OCI-LY7 (cell line): Measurements from ENCODE around the gene PSMA3. TPM values are rescaled to one million over a fixed set of nuclear protein-coding genes. Genes with fewer than 3 reads are reported as not detected.

ENCODE experiments used
- BruUV-seq: library from RNA; stranded (reverse); fragments of 400-500 nt; replicated peaks from 2 replicates; lab custom pipeline; 2021; lab: Mats Ljungman, UMichigan
- CTCF ChIA-PET: fragments of 300-600 bp; sonication (Branson Sonifier 250); formaldehyde crosslinking; loops from one replicate; lab custom pipeline; 2022; ENCODE audit warnings: antibody characterized with exemption; ENCODE audit not compliant: unreplicated experiment; lab: Charles Lee
- POLR2A ChIA-PET: fragments of 300-600 bp; sonication (Branson Sonifier 250); formaldehyde crosslinking; loops from one replicate; lab custom pipeline; 2022; ENCODE audit warnings: antibody characterized with exemption; lab: Charles Lee
- DNase-seq: peaks from one replicate; pipeline ENCODE4 v3.0.0-alpha.2; 2015; ENCODE audit warnings: low spot score
- H2AFZ ChIP-seq: fragments of 200-600 bp; sonication (generic), shearing (Covaris generic); 2 replicates; pipeline ENCODE4 v1.6.1; 2014; ENCODE audit warnings: mild to moderate bottlenecking, antibody characterized with exemption, low read length, moderate library complexity
- H3K27ac ChIP-seq: fragments of 200-600 bp; sonication (generic); 2 replicates; pipeline ENCODE4 v1.5.1; 2014; ENCODE audit warnings: mixed run types, low read depth, mild to moderate bottlenecking, moderate library complexity, low read length, inconsistent platforms; ENCODE audit not compliant: poor library complexity, severe bottlenecking
- H3K36me3 ChIP-seq: fragments of 200-600 bp; sonication (generic); 2 replicates; pipeline ENCODE4 v1.6.1; 2014; ENCODE audit warnings: mild to moderate bottlenecking, antibody characterized with exemption, low read length, moderate library complexity, mixed read lengths; ENCODE audit not compliant: insufficient read depth
- H3K4me1 ChIP-seq: fragments of 200-600 bp; sonication (generic); 2 replicates; pipeline ENCODE4 v1.5.1; 2014; ENCODE audit warnings: mild to moderate bottlenecking, low read length; ENCODE audit not compliant: insufficient read depth, poor library complexity, severe bottlenecking
- H3K4me2 ChIP-seq: fragments of 200-600 bp; sonication (generic); 2 replicates; pipeline ENCODE4 v1.6.1; 2014; ENCODE audit warnings: mild to moderate bottlenecking, low read length
- H3K4me3 ChIP-seq: fragments of 200-600 bp; sonication (generic); 2 replicates; pipeline ENCODE4 v1.5.1; 2014; ENCODE audit warnings: mild to moderate bottlenecking, low read depth, low read length; ENCODE audit not compliant: poor library complexity, severe bottlenecking
- H3K79me2 ChIP-seq: fragments of 200-600 bp; sonication (generic); 2 replicates; pipeline ENCODE4 v1.6.1; 2016; ENCODE audit warnings: low read depth, mild to moderate bottlenecking, low read length, moderate library complexity, mixed read lengths; ENCODE audit not compliant: insufficient read depth
- H3K9me2 ChIP-seq: fragments of 200-600 bp; sonication (generic); 2 replicates; pipeline ENCODE4 v1.6.1; 2016; ENCODE audit warnings: mild to moderate bottlenecking, low read length, mixed read lengths; ENCODE audit not compliant: insufficient read depth
- H3K9me3 ChIP-seq: fragments of 200-600 bp; sonication (generic); 2 replicates; pipeline ENCODE4 v1.6.1; 2014; ENCODE audit warnings: mild to moderate bottlenecking, mixed run types, low read length, mixed read lengths
- H4K20me1 ChIP-seq: fragments of 200-600 bp; sonication (generic); 2 replicates; pipeline ENCODE4 v1.6.1; 2014; ENCODE audit warnings: mild to moderate bottlenecking, antibody characterized with exemption, low read length, moderate library complexity, mixed read lengths; ENCODE audit not compliant: insufficient read depth
- EZH2phosphoT487 ChIP-seq: fragments of 200-600 bp; sonication (generic); IDR thresholded peaks from 2 replicates; pipeline ENCODE4 v1.6.1; 2018; ENCODE audit warnings: low read depth, borderline replicate concordance, mild to moderate bottlenecking, mixed run types, antibody characterized with exemption, low read length, moderate library complexity, mixed read lengths
- intact Hi-C: fragments of 100-400 bp; cut with micrococcal nuclease; formaldehyde crosslinking; loops from one replicate; pipeline ENCODE4 v1.10.0; 2022; ENCODE audit not compliant: unreplicated experiment
- total RNA-seq, 2 experiments: library from RNA; depleted of rRNA in 1 of 2; stranded (reverse); fragments of >200 nt in 1 of 2; shearing (Covaris generic) in 1 of 2; gene quantifications; 2 replicates each; pipeline ENCODE4 v1.2.3, GENCODE V29; 2014 to 2022
- TF ChIP-seq, protein P1 (sequence below): fragments of 200-600 bp; sonication (generic); conservative IDR thresholded peaks from 2 replicates; pipeline ENCODE4 v1.5.1; 2014; ENCODE audit warnings: mild to moderate bottlenecking, antibody characterized with exemption, low read length, moderate library complexity, mixed read lengths

PSMA3 gene
- total RNA-seq, 2 experiments from 2014 or later, result 88.9 to 206 TPM

DNA sequence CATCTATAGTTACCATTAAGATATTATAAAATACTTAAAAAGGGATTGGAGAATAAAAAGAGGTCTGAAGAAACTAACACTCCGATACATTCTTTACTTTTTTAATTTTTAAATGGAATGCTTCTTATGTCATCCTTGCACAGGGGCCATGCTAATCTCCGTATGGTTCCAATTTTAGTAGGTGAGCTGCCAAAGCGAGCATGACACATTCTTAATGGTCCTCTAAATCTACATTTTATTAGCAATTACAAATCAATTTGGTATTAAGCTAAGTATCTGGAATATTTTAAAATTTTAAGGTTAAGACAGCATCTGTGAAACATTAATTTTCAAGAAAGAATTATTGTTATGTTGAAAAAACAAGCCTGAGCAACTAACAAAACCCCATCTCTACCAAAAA, 47.5 kb downstream of the PSMA3 start:
- Histone ChIP-seq H3K4me1 (peaks cover 11% of the 10 kb centered on the region), H2AFZ (no peak overlapping the region)
- intact Hi-C loops, result no loop called here

DNA sequence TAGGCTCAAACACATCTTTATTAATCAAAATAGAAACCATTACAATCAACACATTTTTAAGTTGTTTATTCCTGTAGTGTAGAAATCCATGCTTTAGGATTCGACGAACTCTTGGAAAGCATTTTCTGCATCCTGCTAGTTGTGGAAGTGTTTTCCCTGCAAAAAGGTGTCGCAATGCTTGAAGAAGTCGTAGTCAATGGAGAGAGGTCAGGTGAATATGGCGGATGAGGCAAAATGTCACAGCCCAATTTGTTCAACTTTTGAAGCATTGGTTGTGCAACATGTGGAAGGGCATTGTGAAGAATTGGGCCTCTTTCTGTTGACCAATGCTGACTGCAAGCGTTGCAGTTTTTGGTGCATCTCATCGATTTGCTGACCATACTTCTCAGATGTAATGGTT, 49.6 kb downstream of the PSMA3 start:
- POLR2A ChIA-PET, result no interaction called here
- H2AFZ ChIP-seq, result no peak overlapping the region
- H3K9me2 ChIP-seq, result no peaks in the 10 kb centered on the region
- intact Hi-C loops, result no loop called here
- H4K20me1 ChIP-seq, result peaks cover 29% of the 10 kb centered on the region
- peaks cover 11% of the 10 kb centered on the region for H3K4me1 ChIP-seq
- no peak overlapping the region for H3K4me3 ChIP-seq
- no peaks in the 10 kb centered on the region for H3K9me3 ChIP-seq
- DNase-seq, result no peak
- H3K79me2 ChIP-seq, result peaks cover 85% of the 10 kb centered on the region
- no peak overlapping the region for H3K4me2 ChIP-seq
- BruUV-seq, result no TSS peak
- H3K36me3 ChIP-seq, result peaks cover 69% of the 10 kb centered on the region
- TF ChIP-seq, protein P1, sequence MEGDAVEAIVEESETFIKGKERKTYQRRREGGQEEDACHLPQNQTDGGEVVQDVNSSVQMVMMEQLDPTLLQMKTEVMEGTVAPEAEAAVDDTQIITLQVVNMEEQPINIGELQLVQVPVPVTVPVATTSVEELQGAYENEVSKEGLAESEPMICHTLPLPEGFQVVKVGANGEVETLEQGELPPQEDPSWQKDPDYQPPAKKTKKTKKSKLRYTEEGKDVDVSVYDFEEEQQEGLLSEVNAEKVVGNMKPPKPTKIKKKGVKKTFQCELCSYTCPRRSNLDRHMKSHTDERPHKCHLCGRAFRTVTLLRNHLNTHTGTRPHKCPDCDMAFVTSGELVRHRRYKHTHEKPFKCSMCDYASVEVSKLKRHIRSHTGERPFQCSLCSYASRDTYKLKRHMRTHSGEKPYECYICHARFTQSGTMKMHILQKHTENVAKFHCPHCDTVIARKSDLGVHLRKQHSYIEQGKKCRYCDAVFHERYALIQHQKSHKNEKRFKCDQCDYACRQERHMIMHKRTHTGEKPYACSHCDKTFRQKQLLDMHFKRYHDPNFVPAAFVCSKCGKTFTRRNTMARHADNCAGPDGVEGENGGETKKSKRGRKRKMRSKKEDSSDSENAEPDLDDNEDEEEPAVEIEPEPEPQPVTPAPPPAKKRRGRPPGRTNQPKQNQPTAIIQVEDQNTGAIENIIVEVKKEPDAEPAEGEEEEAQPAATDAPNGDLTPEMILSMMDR, result no peak
- TF ChIP-seq EZH2phosphoT487, result no peak
- CTCF ChIA-PET, result no interaction called here
- H3K27ac ChIP-seq, result no peak overlapping the region

More for the DNA sequence above, 47.5 kb downstream of the PSMA3 start:
- TF ChIP-seq, protein P1, result no peak
- TF ChIP-seq EZH2phosphoT487, result no peak
- BruUV-seq, result no TSS peak
- peaks cover 28% of the 10 kb centered on the region for H4K20me1 ChIP-seq
- no peak overlapping the region for H3K4me3 ChIP-seq
- peaks cover 89% of the 10 kb centered on the region for H3K36me3 ChIP-seq
- DNase-seq, result no peak
- POLR2A ChIA-PET, result interaction anchor here (0.6 to 1.1 kb wide), 5 partner anchors 9 to 1142 kb away, joined by 3 read pairs; no protein-coding TSS in a partner anchor
- no peak overlapping the region for H3K27ac ChIP-seq
- CTCF ChIA-PET, result no interaction called here
- H3K79me2 ChIP-seq, result peaks cover 99% of the 10 kb centered on the region
- no peaks in the 10 kb centered on the region for H3K9me3 ChIP-seq
- no peak overlapping the region for H3K4me2 ChIP-seq
- no peaks in the 10 kb centered on the region for H3K9me2 ChIP-seq

DNA sequence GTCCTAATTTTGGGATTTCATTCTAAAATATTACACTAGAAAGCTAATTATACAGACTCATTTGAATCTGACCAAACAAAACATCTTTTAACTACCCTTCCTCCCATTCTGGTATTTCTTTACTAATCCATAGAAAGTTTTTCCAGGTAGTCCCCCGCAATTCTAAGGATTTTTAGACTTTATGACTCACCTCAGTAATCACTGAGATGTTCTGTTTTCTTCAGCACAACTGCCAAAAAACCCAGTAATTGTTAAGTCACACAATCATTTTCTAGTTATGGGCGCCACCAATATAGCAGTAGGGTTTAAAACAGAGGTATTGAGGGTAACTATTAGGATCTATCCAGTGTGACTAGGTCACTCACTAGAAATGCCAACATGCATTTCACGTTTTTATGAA, 52.1 kb downstream of the PSMA3 start:
- no peaks in the 10 kb centered on the region for H3K9me2 ChIP-seq
- intact Hi-C loops, result no loop called here
- peak overlapping the region; percentile 92 for H3K27ac ChIP-seq
- peaks cover 85% of the 10 kb centered on the region for H3K79me2 ChIP-seq
- peak overlapping the region; percentile 82 for H3K4me3 ChIP-seq
- H4K20me1 ChIP-seq, result peaks cover 33% of the 10 kb centered on the region
- ChIA-PET CTCF (no interaction called here), POLR2A (interaction anchor here (0.6 kb wide), 1 partner anchor 533 kb away, joined by 4 read pairs; no protein-coding TSS in a partner anchor)
- DNase-seq, result no peak
- TF ChIP-seq, protein P1, result no peak
- TF ChIP-seq EZH2phosphoT487, result no peak
- H3K4me2 ChIP-seq, result peak overlapping the region; percentile 81
- peaks cover 56% of the 10 kb centered on the region for H3K36me3 ChIP-seq
- peaks cover 24% of the 10 kb centered on the region for H3K4me1 ChIP-seq
- no TSS peak for BruUV-seq
- no peak overlapping the region for H2AFZ ChIP-seq
- no peaks in the 10 kb centered on the region for H3K9me3 ChIP-seq
